Measurements from ENCODE around the gene PRKAG2.

DNA sequence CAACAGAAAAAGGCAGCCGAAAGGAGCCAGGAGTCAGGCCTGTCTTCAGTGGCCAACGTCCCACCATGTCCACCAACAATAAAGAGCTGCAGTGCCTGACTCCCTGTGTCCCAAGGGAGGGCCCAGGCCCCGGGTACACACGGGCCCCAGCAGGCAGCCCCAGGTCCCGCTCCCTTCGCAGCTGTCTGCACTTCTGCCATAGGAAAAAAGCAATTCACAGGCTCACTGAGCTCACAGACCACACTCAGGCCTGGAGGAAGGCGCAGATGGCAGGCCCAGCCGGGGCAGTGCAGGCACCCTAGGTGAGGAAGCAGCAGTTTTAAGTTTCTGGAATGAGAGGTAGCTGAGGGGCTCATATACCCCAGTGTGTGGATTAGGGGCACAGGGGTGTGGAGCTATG is 100.5 kb downstream of the PRKAG2 start:
- TF ChIP-seq EZH2 (IDR thresholded peaks at IDR 0.05; ENCODE audit: borderline replicate concordance, low read length), result no peak
- TF ChIP-seq, protein P1, sequence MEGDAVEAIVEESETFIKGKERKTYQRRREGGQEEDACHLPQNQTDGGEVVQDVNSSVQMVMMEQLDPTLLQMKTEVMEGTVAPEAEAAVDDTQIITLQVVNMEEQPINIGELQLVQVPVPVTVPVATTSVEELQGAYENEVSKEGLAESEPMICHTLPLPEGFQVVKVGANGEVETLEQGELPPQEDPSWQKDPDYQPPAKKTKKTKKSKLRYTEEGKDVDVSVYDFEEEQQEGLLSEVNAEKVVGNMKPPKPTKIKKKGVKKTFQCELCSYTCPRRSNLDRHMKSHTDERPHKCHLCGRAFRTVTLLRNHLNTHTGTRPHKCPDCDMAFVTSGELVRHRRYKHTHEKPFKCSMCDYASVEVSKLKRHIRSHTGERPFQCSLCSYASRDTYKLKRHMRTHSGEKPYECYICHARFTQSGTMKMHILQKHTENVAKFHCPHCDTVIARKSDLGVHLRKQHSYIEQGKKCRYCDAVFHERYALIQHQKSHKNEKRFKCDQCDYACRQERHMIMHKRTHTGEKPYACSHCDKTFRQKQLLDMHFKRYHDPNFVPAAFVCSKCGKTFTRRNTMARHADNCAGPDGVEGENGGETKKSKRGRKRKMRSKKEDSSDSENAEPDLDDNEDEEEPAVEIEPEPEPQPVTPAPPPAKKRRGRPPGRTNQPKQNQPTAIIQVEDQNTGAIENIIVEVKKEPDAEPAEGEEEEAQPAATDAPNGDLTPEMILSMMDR (conservative IDR thresholded peaks at IDR 0.05 in 1 of 2, IDR thresholded peaks at IDR 0.05 in 1 of 2; ENCODE audit: extremely low read depth in 1 of 2, insufficient read depth in 1 of 2, low read depth in 1 of 2, low read length in 2 of 2), result no peak

Measured in mammary epithelial cell (primary cell).